HG03521 (cell line): Measurements from ENCODE around the gene DMC1.
"Not testable (repeated sequence)": the region's sequence is repeated elsewhere in the genome, so short reads cannot be mapped to it uniquely, and the experiment has no call there.

Experiments used
- ATAC-seq: cut with Tn5 transposase; IDR thresholded peaks from one replicate; pipeline ENCODE4 v1.9.1; 2021; ENCODE audit warnings: mild to moderate bottlenecking, moderate library complexity; ENCODE audit not compliant: unreplicated experiment

Gene DMC1, protein sequence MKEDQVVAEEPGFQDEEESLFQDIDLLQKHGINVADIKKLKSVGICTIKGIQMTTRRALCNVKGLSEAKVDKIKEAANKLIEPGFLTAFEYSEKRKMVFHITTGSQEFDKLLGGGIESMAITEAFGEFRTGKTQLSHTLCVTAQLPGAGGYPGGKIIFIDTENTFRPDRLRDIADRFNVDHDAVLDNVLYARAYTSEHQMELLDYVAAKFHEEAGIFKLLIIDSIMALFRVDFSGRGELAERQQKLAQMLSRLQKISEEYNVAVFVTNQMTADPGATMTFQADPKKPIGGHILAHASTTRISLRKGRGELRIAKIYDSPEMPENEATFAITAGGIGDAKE

DNA sequence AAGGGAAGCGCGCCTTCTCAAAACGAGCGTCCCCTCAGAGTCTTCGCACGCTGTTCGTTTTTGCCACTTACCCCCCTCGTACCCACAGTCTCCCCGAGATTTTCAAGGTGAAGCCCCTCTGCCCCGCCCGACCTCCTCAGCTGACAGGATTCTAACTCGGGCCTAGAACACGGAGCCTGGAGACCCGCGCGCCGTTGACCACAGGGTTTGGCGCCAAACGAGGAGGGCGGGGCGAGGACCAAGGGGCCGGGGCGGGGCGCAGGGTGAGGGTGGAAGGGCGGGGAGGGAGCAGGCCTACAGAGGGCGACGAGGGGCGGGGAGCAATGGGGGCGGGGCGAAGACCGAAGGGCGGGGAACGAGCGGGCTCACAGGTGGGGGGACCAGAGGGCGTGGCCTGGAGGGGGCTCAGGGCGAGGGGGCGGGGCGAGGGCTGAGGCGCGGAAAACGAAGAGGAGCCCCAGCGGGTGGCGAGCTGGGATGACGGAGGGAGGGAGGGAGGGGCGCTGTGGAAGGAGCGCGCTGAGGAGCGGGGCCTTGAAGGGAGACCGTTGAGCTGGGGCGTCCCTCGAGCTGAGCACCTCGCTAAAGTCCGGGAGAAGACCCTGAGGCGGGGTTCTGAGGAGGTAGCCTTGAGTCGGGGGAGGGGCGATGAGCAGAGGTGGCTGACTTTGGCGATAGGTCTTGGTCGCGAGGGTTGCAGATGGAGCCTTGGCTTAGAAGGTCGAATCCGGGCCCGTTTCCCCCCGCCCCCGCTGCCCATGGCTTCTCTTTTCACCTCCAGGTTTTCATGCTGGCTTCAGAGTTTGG lies at the start of gene DMC1:
TSS of gene DMC1 (minus strand) at position 212 of the 807 bp plus-strand sequence. CDS start 1,927 bp downstream, outside the sequence.
- ATAC-seq = peak; percentile 67

DNA sequence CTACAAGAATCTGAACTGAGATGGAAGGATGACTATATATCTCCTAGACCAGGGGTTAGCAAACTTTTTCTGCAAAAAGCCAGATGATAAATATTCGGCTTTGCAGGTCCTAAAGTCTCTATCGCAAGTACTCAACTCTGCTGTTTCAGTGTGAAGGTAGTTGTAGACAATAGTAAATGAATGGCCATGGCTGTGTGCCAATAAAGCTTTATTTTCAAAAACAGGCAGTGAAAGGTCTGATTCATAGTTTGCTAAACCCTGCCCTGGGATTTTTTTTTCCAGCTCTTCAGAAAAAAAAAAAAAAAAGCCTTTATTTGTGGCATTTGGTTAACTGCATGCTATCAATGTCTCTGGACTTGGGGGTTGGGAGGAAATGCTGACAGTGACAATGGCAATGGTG lies 48.7 kb upstream of the DMC1 start:
- ATAC-seq = no peak

DNA sequence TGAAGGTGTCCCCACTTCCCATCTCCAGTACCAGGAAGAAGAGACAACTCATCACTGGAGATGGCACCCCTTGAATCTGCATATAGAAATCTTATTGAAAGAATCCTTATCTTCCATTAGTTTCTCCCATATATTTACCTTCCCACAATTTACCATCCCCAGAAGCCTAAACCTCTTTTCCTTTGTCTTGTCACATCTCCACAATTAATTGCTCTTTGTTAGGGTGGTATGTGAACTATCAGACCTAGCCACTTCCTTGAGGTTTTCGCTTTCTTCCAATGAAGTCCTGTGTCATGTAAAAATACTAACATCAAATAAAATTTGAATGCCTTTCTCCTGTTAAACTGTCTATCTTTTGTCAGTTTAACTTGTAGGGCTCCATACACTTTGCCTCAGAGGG lies 48.3 kb upstream of the DMC1 start:
- ATAC-seq = no peak

DNA sequence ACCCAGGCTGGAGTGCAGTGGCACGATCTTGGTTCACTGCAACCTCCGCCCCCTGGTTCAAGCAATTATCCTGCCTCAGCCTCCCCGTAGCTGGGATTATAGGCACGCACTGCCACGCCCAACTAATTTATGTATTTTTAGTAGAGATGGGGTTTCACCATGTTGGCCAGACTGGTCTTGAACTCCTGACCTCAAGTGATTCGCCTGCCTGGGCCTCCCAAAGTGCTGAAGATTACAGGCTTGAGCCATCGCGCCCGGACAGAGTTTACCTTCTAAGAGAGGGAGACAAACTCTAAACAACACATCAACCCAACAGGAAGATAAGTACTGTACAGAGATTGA lies 45.1 kb upstream of the DMC1 start:
- not testable (repeated sequence) for ATAC-seq

DNA sequence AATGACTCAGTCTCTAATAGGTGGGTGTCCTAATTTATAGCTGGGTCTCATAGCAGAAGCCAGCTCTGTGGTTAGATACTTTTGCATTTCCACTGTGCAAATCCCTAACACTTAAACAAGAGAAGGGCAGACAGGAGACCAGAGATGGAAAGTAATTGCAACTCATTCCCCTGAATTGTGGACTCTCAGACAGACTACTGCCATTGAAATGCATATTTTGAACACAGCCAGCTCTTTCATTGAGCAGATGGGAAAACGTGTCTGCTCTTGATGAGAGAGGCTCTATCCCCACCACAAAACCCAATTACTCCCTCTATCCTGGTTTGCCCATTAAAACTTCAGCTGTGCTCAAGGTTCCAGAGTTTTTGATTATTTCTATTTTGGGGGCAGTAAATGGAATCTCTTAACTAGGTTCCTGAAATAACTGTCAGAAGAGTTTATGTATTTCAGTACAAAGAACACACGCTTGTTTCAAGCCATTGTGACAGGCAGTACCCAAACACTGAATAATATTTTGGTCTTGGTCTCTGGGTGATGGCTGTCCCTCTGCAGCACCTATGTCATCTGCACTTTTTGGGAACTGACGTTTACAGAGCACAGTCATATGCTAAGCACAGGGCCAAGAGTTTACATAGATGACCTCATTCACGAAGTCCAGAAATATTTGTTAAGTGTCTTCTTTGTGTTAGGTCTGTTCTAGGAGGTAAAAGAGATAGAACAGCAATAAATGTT lies 44.5 kb upstream of the DMC1 start:
- no peak for ATAC-seq

DNA sequence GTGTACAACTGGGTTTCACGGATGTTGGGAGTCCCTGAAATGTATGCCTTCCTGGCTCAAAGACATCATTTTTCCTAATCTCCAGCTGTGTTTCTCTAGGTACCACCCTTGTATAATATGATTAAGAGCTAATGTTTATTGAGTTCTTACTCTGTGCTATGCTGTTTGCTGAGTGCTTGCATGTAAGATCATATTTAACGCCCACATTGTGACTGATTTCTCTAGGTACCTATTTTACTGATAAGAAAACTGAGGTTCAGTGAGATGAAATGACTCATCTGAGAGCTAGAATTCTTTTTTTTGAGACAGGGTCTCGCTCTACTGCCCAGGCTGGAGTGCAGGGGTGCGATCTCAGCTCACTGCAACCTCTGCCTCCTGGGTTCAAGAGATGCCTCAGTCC lies 43.6 kb upstream of the DMC1 start:
- ATAC-seq = no peak

DNA sequence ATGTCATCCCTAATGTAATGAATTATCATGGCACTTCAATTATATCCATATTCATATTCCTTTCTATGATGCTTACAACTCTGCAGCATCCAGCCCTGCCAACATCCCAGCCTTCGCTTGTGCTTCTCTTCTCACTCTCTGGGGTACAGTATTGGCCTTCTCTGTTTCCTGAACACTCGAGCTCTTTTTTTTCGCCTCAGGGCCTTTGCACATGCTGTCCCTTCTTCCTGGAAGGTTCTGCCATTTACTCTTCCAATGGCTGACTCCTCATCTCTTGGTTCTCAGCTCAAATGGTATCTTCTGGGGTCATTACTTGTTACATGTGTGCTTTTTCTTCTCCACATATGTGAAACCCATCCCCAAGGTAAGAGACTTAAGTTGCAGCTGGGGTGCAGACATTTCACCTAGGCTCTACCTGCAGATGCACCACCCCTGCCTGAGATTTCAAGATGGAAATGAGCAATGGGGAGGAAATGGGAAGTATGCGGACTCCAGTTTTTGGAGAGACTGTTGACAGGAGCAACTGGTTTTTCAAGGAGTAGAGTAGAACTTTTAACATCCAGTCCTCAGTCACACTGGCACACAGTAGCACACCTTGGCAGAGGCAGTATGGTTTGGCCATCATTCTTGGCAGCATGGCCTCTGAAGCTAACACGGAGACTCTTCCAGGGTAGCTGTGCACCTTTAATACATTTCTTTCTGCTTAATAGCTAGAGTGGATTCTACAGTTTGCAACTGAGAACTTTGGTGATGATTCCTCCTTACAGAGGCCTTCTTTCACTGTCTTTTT lies 42.4 kb upstream of the DMC1 start:
- no peak for ATAC-seq

DNA sequence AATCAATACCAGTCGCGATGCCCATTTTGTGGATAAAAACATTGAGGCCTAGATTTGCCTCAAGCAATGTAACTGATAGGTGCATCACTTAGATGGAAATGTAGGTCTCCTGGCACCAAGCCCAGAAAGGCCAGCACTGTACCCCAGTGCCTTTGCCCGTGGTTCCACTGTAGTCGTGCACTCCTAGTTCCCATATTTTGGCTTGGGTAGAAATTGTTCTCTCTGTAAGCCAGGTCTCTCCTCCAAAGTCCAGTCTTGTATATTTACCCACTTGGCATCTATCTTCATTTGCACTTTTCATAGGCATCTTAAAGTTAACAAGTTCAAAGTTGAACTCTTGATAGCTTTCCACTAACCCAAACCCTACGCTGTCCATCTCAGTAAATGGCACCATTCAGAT lies 41.6 kb upstream of the DMC1 start:
- no peak for ATAC-seq

DNA sequence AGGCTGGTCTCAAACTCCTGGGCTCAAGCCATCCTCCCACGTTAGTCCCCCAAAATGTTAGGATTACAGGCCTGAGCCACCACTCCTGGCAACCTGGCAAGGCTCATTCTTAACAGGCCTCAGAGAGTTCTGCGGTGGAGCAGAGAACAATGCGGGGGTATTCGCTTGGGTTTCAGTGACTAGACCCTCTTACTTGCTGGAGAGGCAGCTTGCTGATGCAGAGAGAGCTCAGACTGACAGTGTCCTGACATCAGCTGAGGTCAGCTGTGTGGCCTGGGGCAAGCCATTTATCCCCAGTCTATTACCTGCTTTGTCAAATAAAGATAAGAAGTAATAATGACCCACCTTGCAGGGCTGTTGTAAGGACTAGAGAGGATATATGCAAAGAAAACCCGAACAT lies 40.3 kb upstream of the DMC1 start:
- ATAC-seq = no peak

DNA sequence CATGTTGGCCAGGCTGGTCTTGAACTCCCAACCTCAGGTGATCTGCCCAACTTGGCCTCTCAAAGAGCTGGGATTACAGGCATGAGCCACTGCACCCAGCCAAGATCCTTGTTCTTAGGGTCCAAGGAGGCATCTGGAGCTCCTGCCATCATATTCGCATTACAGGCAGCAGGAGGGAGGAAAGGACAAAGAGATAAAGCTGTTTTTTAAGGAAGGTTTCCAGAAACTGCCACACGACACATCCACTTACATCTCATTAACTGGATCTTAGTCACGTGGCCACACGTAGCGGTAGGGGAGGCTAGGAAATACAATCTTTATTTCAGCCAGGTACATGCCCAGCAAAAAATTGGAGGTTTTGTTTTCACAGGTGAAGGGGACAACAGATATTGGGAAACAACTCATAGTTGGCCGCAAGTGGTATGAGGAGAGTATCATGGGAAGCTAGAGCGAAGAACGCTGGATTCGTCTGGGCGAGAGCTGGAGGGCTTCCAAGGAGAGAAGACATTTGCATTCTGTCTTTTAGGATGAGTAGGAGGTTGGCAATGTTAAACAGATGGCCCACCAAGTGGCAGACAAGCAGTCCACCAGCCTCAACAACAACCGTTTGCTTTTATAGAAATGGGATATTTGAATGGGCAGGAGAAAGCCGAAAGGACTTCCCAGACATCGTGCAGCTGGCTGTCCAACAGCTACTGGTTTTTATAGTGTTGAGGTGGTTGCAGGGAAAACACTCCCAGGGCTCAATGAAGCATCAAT lies 39.2 kb upstream of the DMC1 start:
- no peak for ATAC-seq

DNA sequence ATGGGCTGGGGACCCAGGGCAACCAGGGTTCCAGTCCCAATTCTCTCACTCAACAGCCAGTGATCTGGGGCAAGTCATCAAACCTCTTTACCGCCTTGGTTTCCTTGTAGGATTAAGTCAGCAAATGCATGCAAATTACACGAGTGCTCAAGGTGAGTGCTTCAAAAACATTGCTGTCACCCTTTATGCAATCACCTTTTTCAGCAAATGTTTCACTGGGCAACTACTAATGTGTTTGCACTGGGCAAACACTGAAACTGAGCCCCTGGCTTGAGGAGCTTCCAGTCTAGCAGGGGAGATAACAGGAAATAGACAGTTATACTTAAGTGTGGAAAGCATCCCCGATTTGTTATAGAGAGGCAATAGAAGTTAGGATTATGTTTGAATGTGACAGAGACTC lies 37.7 kb upstream of the DMC1 start:
- ATAC-seq = no peak

DNA sequence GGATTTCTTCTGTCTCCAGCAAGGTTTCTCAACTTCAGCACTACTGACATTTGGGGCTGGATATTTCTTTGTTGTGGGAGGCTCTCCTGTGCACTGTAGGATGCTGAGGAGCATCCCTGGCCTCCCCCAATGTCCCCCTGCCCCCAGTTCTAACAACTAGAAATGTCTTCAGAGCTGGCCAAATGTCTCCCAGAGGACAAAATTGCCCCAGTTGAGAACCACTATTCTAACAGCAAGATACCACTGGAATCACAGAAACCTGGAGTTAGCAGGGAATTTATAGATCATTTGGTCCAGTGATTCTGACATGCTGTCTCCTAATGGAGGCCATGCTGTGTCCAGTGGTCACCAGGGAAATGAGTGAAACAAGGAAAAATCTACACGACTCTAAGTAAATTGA lies 32.2 kb upstream of the DMC1 start:
- no peak for ATAC-seq

DNA sequence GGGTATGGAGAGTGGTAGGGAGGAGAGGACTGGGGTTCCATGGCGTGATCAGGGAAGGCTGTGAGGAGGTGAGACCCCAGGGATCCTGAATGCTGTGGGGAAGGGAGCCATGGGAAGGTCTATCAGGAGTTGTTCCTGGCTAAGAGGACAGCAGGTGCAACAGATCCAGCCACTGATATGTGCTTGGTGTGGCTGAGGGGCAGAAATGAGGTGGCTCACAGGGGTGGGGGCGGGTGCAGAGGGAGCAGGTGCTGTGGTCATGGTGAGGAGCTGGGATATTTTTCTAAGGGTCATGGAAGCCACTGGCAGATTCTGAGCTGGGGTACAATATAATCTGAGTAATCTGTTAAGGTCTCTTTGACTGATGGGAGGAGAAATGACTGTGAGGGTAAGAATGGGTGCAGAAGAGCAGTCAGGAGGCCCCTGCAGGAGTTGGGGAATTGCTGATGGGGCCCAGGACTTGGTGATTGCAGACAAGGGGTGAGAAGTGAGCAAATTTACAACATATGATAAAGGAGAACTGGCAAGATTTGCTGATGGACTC lies 31.3 kb upstream of the DMC1 start:
- ATAC-seq = no peak

DNA sequence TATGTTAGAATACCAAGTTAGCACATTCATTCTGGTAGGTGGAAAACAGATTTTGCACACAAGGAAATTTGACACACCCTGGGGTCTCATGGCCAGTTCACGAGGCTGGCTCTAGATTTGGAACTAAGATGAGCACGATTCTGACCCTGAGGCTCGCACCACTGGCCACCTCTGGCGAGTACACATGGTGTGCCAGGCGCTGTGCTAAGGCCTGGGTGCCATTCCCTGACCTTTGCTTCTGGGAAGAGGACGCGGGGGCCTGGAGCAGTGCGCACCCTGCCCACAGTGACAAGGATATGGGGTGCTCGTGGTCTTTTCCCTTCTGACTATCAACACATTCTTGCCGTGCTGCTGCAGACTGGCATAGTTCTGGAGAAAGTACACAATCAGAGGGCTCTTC lies 29.5 kb upstream of the DMC1 start:
- ATAC-seq = no peak

DNA sequence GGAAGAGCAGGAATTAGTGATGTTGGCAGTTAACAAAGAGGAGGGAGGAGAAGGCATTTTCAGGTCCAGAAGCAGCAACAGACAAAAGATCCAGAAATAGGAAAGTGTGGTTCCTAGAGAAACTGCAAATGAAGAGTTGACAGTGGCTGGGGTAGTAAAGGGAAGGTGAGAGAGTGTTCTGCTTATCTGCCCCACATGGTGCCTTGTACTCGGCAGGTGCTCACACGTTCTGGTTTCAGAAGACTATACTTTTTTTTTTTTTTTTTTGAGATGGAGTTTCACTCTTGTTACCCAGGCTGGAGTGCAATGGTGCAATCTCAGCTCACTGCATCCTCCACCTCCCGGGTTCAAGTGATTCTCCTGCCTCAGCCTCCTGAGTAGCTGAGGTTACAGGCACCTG lies 12.9 kb upstream of the DMC1 start:
- ATAC-seq = not testable (repeated sequence)

DNA sequence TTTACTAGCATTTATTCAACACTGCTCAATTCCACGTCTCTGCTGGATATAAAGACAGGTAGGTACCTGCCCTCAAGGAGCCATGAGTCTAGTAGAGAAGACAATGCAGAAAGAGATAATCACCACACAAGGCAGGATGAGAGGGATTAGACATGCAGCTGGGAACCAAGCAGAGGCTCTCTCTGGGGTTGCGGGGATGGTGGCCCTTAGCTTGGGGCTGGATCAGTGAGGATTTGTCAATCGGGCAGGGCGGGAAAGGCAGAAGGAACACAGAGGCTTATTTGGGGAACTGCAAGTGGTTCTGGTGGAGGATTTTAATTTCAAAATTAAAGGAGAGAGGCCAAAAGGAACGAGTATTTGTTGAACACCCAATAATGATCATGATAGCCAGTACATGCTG lies 8.5 kb upstream of the DMC1 start:
- no peak for ATAC-seq

DNA sequence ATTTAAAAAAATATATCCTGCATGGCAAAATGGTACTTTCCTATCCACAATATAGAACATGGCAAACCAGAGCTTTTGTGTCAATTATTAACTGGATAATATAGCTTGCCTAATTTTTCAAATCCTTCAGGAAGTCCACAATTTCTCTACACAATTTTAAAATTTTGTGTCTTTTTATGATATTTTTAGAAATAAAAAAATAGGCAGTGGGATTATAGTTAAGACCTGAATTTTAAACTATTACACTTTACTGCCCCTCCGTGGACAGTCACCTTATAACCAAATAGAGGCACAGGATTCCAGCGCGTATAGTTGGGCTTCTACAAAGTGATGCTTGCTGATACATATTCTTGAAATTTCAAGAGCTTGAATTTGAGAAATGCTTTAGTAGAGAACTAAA lies 2.1 kb upstream of the DMC1 start:
- no peak for ATAC-seq

DNA sequence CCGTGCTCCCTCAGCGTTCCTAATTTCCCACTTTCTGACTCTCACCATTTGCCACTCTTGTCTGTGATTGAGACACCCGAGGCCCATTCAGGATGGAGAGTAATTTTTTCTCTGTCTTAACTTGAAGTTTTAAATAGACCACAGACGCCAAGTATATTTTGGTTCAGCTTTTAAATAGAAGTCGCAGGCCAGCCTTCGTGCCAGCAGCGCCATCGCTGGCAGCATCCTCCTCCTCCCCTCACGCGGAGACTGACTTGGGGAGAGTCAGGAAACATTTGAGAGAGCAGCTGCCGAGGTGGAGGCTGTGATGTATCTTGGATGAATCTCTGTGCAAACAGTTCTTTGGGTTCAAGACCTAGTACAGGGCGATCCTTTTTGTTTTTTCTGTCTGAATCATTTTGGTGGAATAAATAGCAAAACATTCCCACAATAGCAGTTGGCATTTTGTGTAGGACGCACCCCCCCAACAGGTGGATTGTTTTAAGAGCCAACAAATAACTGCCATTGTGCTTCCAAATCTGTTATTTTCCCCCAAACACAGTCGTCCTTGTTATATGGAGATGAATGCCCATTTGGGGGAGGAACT lies 889 bp upstream of the DMC1 start:
- ATAC-seq = no peak

DNA sequence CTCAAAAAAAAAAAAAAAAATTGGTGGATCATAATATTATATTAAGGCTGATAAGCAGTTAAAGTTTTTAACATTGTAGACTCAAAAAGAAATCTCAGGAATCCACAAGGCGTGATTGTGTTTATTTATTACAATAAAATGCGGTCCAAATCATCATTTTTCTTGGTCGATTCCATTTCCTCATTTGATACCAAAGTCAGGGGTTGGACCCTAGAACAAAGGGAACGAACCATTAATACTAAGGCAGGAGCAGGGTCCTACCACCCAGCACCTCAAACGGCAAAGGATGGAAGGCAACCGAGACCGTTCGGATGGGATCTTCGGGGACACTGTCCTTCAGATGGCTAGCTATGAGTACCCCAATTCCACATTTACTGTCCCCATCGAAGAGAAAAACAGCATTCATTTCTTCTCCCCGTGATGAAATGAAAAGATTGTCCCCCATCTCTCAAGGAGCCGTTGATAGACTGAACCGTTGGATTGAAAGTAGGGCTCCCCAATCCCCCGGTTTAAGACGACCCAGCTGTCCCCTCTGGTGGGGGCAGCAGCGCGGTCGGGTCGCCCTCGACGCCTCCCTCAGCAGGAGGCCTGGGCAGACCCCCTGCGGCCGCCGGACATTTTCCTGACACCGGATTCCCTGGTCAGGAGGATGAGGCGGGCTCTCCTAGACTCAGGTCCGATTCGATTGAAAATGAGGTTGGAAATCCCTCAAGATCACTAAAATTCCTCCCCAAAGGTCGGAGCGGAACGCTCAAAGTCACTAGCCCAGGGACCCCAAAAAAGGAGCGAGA lies 607 bp downstream of the DMC1 start:
- ATAC-seq = no peak
